K562 (cell line): ENCODE measurements around the gene CRABP2. TPM values are rescaled to one million over a fixed set of nuclear protein-coding genes. Genes with fewer than 3 reads are reported as not detected.

Experiments
- BRF1 ChIP-seq: IDR thresholded peaks from 3 replicates; pipeline ENCODE4 v1.6.1; 2011; ENCODE audit warnings: borderline replicate concordance, mild to moderate bottlenecking; ENCODE audit not compliant: insufficient read length; ENCODE audit errors: extremely low read depth
- DEAF1 ChIP-seq: fragments of 450-650 bp; formaldehyde crosslinking; IDR thresholded peaks from 2 replicates; pipeline ENCODE4 v1.4.0; 2020; ENCODE audit warnings: mild to moderate bottlenecking, moderate library complexity
- DIDO1 ChIP-seq: fragments of 450-650 bp; IDR thresholded peaks from 2 replicates; pipeline ENCODE4 v1.6.1; 2016; ENCODE audit warnings: low read depth, missing biosample characterization, missing genetic modification characterization
- GATAD2A ChIP-seq: fragments of 450-650 bp; IDR thresholded peaks from 2 replicates; pipeline ENCODE4 v1.6.1; 2017
- GATAD2B ChIP-seq: fragments of 450-650 bp; IDR thresholded peaks from 2 replicates; pipeline ENCODE4 v1.6.1; 2017; ENCODE audit warnings: mild to moderate bottlenecking, borderline replicate concordance
- MBD2 ChIP-seq: sonication (generic); IDR thresholded peaks from 2 replicates; pipeline ENCODE4 v1.6.1; 2016; ENCODE audit warnings: low read depth, borderline replicate concordance
- MCM5 ChIP-seq: fragments of 450-650 bp; IDR thresholded peaks from 2 replicates; pipeline ENCODE4 v1.6.1; 2016; ENCODE audit warnings: low read depth
- NCOA1 ChIP-seq: fragments of 450-650 bp; IDR thresholded peaks from 2 replicates; pipeline ENCODE4 v1.6.1; 2016; ENCODE audit warnings: low read depth
- NR2C2 ChIP-seq, 2 experiments: fragments of 200-800 bp in 1 of 2; sonication (Bioruptor generic) in 1 of 2; sonication (generic) in 1 of 2; formaldehyde crosslinking in 1 of 2; IDR thresholded peaks; 2 replicates each; pipeline versions ENCODE4 v1.6.1 to v1.8.0; 2016 to 2022; ENCODE audit warnings: mild to moderate bottlenecking in 1 of 2, missing compliant biosample characterization in 1 of 2, missing genetic modification characterization in 1 of 2, missing genetic modification reagents in 1 of 2
- PBX2 ChIP-seq, 2 experiments: IDR thresholded peaks in 1 of 2; conservative IDR thresholded peaks in 1 of 2; 2 replicates each; pipeline ENCODE4 v1.6.1; 2016; ENCODE audit warnings: low read depth in 2 of 2, mild to moderate bottlenecking in 1 of 2, missing compliant biosample characterization in 1 of 2, missing genetic modification characterization in 1 of 2, moderate library complexity in 1 of 2
- PURB ChIP-seq: sonication (generic); formaldehyde crosslinking; IDR thresholded peaks from 2 replicates; pipeline ENCODE4 v1.9.0; 2021; ENCODE audit warnings: low read depth, mild to moderate bottlenecking, missing genetic modification reagents
- RAD21 ChIP-seq, 2 experiments: fragments of 250-450 bp in 1 of 2; fragments of 450-650 bp in 1 of 2; sonication (Bioruptor Pico) in 1 of 2; formaldehyde crosslinking in 1 of 2; IDR thresholded peaks in 1 of 2; conservative IDR thresholded peaks in 1 of 2; 2 replicates each; pipeline versions ENCODE4 v1.4.0 to v1.8.0; 2020 to 2022; ENCODE audit warnings: mild to moderate bottlenecking in 2 of 2, moderate library complexity in 1 of 2
- SIX5 ChIP-seq, 2 experiments: IDR thresholded peaks; 2 replicates each; pipeline ENCODE4 v1.6.1; 2011; ENCODE audit warnings: low read length in 2 of 2, borderline replicate concordance in 1 of 2, low read depth in 1 of 2, mild to moderate bottlenecking in 1 of 2, moderate library complexity in 1 of 2; ENCODE audit not compliant: insufficient read depth in 1 of 2
- TCF7 ChIP-seq: sonication (generic); IDR thresholded peaks from 2 replicates; pipeline ENCODE4 v1.6.1; 2016; ENCODE audit warnings: antibody characterized with exemption, borderline replicate concordance
- TEAD4 ChIP-seq, 2 experiments: sonication (generic) in 1 of 2; formaldehyde crosslinking in 1 of 2; IDR thresholded peaks; 2 replicates each; pipeline versions ENCODE4 v1.6.1 to v1.8.0; 2012 to 2022; ENCODE audit warnings: borderline replicate concordance in 1 of 2, inconsistent platforms in 1 of 2, low read length in 1 of 2, mild to moderate bottlenecking in 1 of 2, missing genetic modification reagents in 1 of 2
- ZBTB17 ChIP-seq: fragments of 450-650 bp; formaldehyde crosslinking; IDR thresholded peaks from 2 replicates; pipeline ENCODE4 v1.4.0; 2020; ENCODE audit warnings: mild to moderate bottlenecking
- ZNF175 ChIP-seq: fragments of 200-800 bp; sonication (Bioruptor generic); IDR thresholded peaks from 2 replicates; pipeline ENCODE4 v1.6.1; 2016; ENCODE audit warnings: low read depth, mild to moderate bottlenecking, missing genetic modification characterization, missing compliant biosample characterization
- ZNF239 ChIP-seq: fragments of 250-450 bp; sonication (Bioruptor Pico); IDR thresholded peaks from 2 replicates; pipeline ENCODE4 v1.4.0; 2020; ENCODE audit warnings: mild to moderate bottlenecking
- ZNF253 ChIP-seq: fragments of 250-450 bp; sonication (Bioruptor Pico); conservative IDR thresholded peaks from 2 replicates; pipeline ENCODE4 v1.6.1; 2021; ENCODE audit warnings: mild to moderate bottlenecking
- ZNF384 ChIP-seq: IDR thresholded peaks from 2 replicates; pipeline ENCODE4 v1.6.1; 2012; ENCODE audit warnings: low read depth, low read length, improper control_type of control experiment
- ZNF77 ChIP-seq: fragments of 250-450 bp; sonication (Bioruptor Pico); IDR thresholded peaks from 2 replicates; pipeline ENCODE4 v1.5.0; 2020
- polyA plus RNA-seq, 8 experiments: library from polyadenylated mRNA; depleted of rRNA in 4 of 8; stranded (reverse) in 5 of 8; unstranded in 3 of 8; fragments of >200 nt; fragmentation: Nextera tagmentation in 2 of 8; fragmentation: Illumina TruSeq in 1 of 8; extraction: Ambion mirVana in 2 of 8; extraction: Trizol in 1 of 8; gene quantifications; 2 replicates each; pipeline versions ENCODE4 v1.2.1 to v1.2.3, GENCODE V29; 2011 to 2014; ENCODE audit warnings: inconsistent platforms in 1 of 8, missing spikeins in 1 of 8
- total RNA-seq, 7 experiments: library from RNA; depleted of rRNA in 6 of 7; stranded (reverse); fragments of >200 nt in 6 of 7; fragmentation: Illumina TruSeq in 2 of 7; extraction: Trizol in 2 of 7; gene quantifications; 2 replicates each; pipeline versions ENCODE4 v1.2.1 to v1.2.3, GENCODE V29; 2011 to 2021; ENCODE audit warnings: low replicate concordance in 1 of 7

CRABP2 gene
- total and polyA plus RNA-seq, 9 of the 15 experiments (the other 6 are each of a cell fraction or from before 2014, with no cell fraction given) = 0.30 to 2.5 (median 0.82) TPM

GRCh38 chr1:156692925-156693847 lies 12.2 kb downstream of the CRABP2 start (continued):
- TF ChIP-seq BRF1 (no peak), ZNF239 (CRISPR knock-in tag) (no peak), ZNF175 (no peak), ZBTB17 (CRISPR knock-in tag) (no peak), DIDO1 (tag) (no peak), TCF7 (no peak), NCOA1 (no peak; the same call in 1 of the 2 replicates), GATAD2B (no peak; the same call in 1 of the 2 replicates), DEAF1 (CRISPR knock-in tag) (no peak), GATAD2A (peak; percentile 46; the same call in 1 of the 2 replicates), ZNF77 (CRISPR knock-in tag) (no peak), TEAD4 (IDR thresholded peaks at IDR 0.05; ENCODE audit: low read length) (no peak), TEAD4 (CRISPR knock-in tag; IDR thresholded peaks at IDR 0.05; ENCODE audit: borderline replicate concordance) (no peak), PURB (CRISPR knock-in tag) (no peak), RAD21 (CRISPR knock-in tag; conservative IDR thresholded peaks at IDR 0.05 in 1 of 2, IDR thresholded peaks at IDR 0.05 in 1 of 2) (no peak), MBD2 (peak; percentile 26; the same call in 1 of the 2 replicates), NR2C2 (CRISPR knock-in tag; IDR thresholded peaks at IDR 0.05) (no peak), NR2C2 (tag; IDR thresholded peaks at IDR 0.05) (no peak), ZNF253 (CRISPR knock-in tag) (no peak), ZNF384 (peak; percentile 77), SIX5 (IDR thresholded peaks at IDR 0.05; ENCODE audit: borderline replicate concordance in 1 of 2, insufficient read depth in 1 of 2, low read depth in 1 of 2, low read length in 2 of 2) (no peak), MCM5 (no peak), PBX2 (CRISPR knock-in tag; IDR thresholded peaks at IDR 0.05; ENCODE audit: low read depth) (no peak), PBX2 (tag; conservative IDR thresholded peaks at IDR 0.05; ENCODE audit: low read depth) (no peak)
